Ectodermal cell (in vitro differentiated cells): Measurements from ENCODE around the gene PINLYP.
"Not testable (repeated sequence)": the region's sequence is repeated elsewhere in the genome, so short reads cannot be mapped to it uniquely, and the experiment has no call there.

ENCODE experiments used
- H3K27ac ChIP-seq: 2 replicates; pipeline ENCODE4 v1.7.0; 2013; ENCODE audit warnings: mild to moderate bottlenecking, low read depth, low read length; ENCODE audit not compliant: insufficient read depth, poor library complexity, severe bottlenecking
- H3K27me3 ChIP-seq: 2 replicates; pipeline ENCODE4 v1.7.0; 2013; ENCODE audit warnings: mild to moderate bottlenecking, low read length; ENCODE audit not compliant: insufficient read depth, control insufficient read depth, poor library complexity, severe bottlenecking
- H3K36me3 ChIP-seq: one replicate; pipeline ENCODE4 v1.7.0; 2013; ENCODE audit warnings: low read length; ENCODE audit not compliant: control insufficient read depth, insufficient read depth
- H3K4me1 ChIP-seq: one replicate; pipeline ENCODE4 v1.7.0; 2013; ENCODE audit warnings: low read length; ENCODE audit not compliant: control insufficient read depth, insufficient read depth
- H3K4me3 ChIP-seq: 2 replicates; pipeline ENCODE4 v1.7.0; 2013; ENCODE audit warnings: low read depth, low read length, control low read depth; ENCODE audit not compliant: insufficient read depth
- H3K9me3 ChIP-seq: 2 replicates; pipeline ENCODE4 v1.7.0; 2013; ENCODE audit warnings: mild to moderate bottlenecking, low read length, moderate library complexity; ENCODE audit not compliant: control insufficient read depth
- WGBS, 2 experiments: methylation state at CpG; one replicate each; pipeline ENCODE4 v1.1.7; 2013; ENCODE audit warnings: missing lambda C conversion rate in 2 of 2; 5-methylcytosine and 5-hydroxymethylcytosine counted together

Gene PINLYP

GRCh38 chr19:43534816-43535761, 40.5 kb upstream of the PINLYP start:
- Histone ChIP-seq H3K4me1 (peaks cover 10% of the 10 kb centered on the region), H3K27me3 (no peaks in the 10 kb centered on the region), H3K36me3 (peaks cover 19% of the 10 kb centered on the region), H3K27ac (no peak overlapping the region), H3K9me3 (peaks cover 2% of the 10 kb centered on the region), H3K4me3 (no peak overlapping the region)
- 83 to 84% methylated on average over 62 of the region's 62 CpGs for WGBS, 2 experiments

GRCh38 chr19:43538922-43539321, 36.7 kb upstream of the PINLYP start:
- Histone ChIP-seq H3K4me1 (peaks cover 5% of the 10 kb centered on the region), H3K36me3 (peaks cover 46% of the 10 kb centered on the region), H3K27ac (no peak overlapping the region), H3K27me3 (no peaks in the 10 kb centered on the region), H3K4me3 (no peak overlapping the region), H3K9me3 (peaks cover 2% of the 10 kb centered on the region)

- Histone ChIP-seq H3K4me3 (no peak overlapping the region), H3K36me3 (peaks cover 50% of the 10 kb centered on the region), H3K9me3 (peaks cover 2% of the 10 kb centered on the region), H3K27me3 (no peaks in the 10 kb centered on the region), H3K27ac (no peak overlapping the region), H3K4me1 (no peaks in the 10 kb centered on the region)
- WGBS, 2 experiments: 65 to 66% methylated on average over 3 of the region's 3 CpGs
Measured at GRCh38 chr19:43540381-43540780, 35.2 kb upstream of the PINLYP start.

GRCh38 chr19:43541920-43542650, 33.5 kb upstream of the PINLYP start:
- H3K9me3 ChIP-seq: peaks cover 2% of the 10 kb centered on the region
- H3K36me3 ChIP-seq: peaks cover 53% of the 10 kb centered on the region
- H3K27me3 ChIP-seq: no peaks in the 10 kb centered on the region
- no peak overlapping the region for H3K4me3 ChIP-seq
- no peak overlapping the region for H3K27ac ChIP-seq
- no peaks in the 10 kb centered on the region for H3K4me1 ChIP-seq
- 95 to 97% methylated on average over 5 of the region's 5 CpGs for WGBS, 2 experiments

- WGBS, 2 experiments: 96 to 98% methylated on average over 9 of the region's 9 CpGs
- Histone ChIP-seq H3K9me3 (peaks cover 2% of the 10 kb centered on the region), H3K4me1 (no peaks in the 10 kb centered on the region), H3K4me3 (no peak overlapping the region), H3K36me3 (peaks cover 49% of the 10 kb centered on the region), H3K27ac (no peak overlapping the region), H3K27me3 (no peaks in the 10 kb centered on the region)
Measured at GRCh38 chr19:43544077-43544476, 31.5 kb upstream of the PINLYP start.

GRCh38 chr19:43545276-43545675, 30.3 kb upstream of the PINLYP start:
- H3K27ac ChIP-seq: no peak overlapping the region
- H3K4me1 ChIP-seq: no peaks in the 10 kb centered on the region
- WGBS, 2 experiments: 91 to 93% methylated on average over 5 of the region's 5 CpGs
- H3K4me3 ChIP-seq: no peak overlapping the region
- no peaks in the 10 kb centered on the region for H3K27me3 ChIP-seq
- H3K9me3 ChIP-seq: no peaks in the 10 kb centered on the region
- peaks cover 48% of the 10 kb centered on the region for H3K36me3 ChIP-seq

- peaks cover 45% of the 10 kb centered on the region for H3K36me3 ChIP-seq
- no peaks in the 10 kb centered on the region for H3K4me1 ChIP-seq
- no peaks in the 10 kb centered on the region for H3K9me3 ChIP-seq
- no peak overlapping the region for H3K4me3 ChIP-seq
- H3K27ac ChIP-seq: no peak overlapping the region
- H3K27me3 ChIP-seq: no peaks in the 10 kb centered on the region
- WGBS, 2 experiments: 83 to 91% methylated on average over 2 of the region's 2 CpGs
Measured at GRCh38 chr19:43545981-43546380, 29.6 kb upstream of the PINLYP start.

GRCh38 chr19:43546581-43546980, 29.0 kb upstream of the PINLYP start:
- H3K4me3 ChIP-seq: no peak overlapping the region
- 90 to 94% methylated on average over 3 of the region's 3 CpGs for WGBS, 2 experiments
- H3K36me3 ChIP-seq: peaks cover 50% of the 10 kb centered on the region
- no peak overlapping the region for H3K27ac ChIP-seq
- no peaks in the 10 kb centered on the region for H3K4me1 ChIP-seq
- H3K27me3 ChIP-seq: no peaks in the 10 kb centered on the region
- H3K9me3 ChIP-seq: no peaks in the 10 kb centered on the region

GRCh38 chr19:43547926-43548325, 27.7 kb upstream of the PINLYP start:
- H3K4me1 ChIP-seq, H3K4me3 ChIP-seq, H3K27me3 ChIP-seq, H3K9me3 ChIP-seq, H3K27ac ChIP-seq: not testable (repeated sequence)
- WGBS, 2 experiments: 90 to 99% methylated on average over 2 to 15 of the region's 24 CpGs
- H3K36me3 ChIP-seq: peaks cover 55% of the 10 kb centered on the region

GRCh38 chr19:43548706-43549105, 26.9 kb upstream of the PINLYP start:
- Histone ChIP-seq H3K27me3 (no peaks in the 10 kb centered on the region), H3K4me3 (no peak overlapping the region), H3K9me3 (no peaks in the 10 kb centered on the region), H3K4me1 (no peaks in the 10 kb centered on the region), H3K27ac (no peak overlapping the region), H3K36me3 (peaks cover 48% of the 10 kb centered on the region)
- 98% methylated on average over 2 of the region's 2 CpGs for whole genome bisulfite sequencing, 2 experiments
